Ishikawa (cell line): ENCODE results near the gene PPP4R3B.

Source experiments
- CEBPB ChIP-seq: IDR thresholded peaks from 2 replicates; pipeline ENCODE4 v1.6.1; 2012
- CREB1 ChIP-seq: IDR thresholded peaks from 2 replicates; pipeline ENCODE4 v1.6.1; 2012; ENCODE audit warnings: low read depth
- EGR1 ChIP-seq: IDR thresholded peaks from 2 replicates; pipeline ENCODE4 v1.6.1; 2012
- EP300 ChIP-seq: IDR thresholded peaks from 2 replicates; pipeline ENCODE4 v1.6.1; 2012; ENCODE audit warnings: borderline replicate concordance
- FOXM1 ChIP-seq: IDR thresholded peaks from 2 replicates; pipeline ENCODE4 v1.6.1; 2012; ENCODE audit warnings: low read depth, borderline replicate concordance
- MAX ChIP-seq: IDR thresholded peaks from 2 replicates; pipeline ENCODE4 v1.6.1; 2012
- NFIC ChIP-seq: IDR thresholded peaks from 2 replicates; pipeline ENCODE4 v1.6.1; 2012
- RAD21 ChIP-seq: IDR thresholded peaks from 2 replicates; pipeline ENCODE4 v1.6.1; 2012; ENCODE audit warnings: low read depth
- REST ChIP-seq: IDR thresholded peaks from 2 replicates; pipeline ENCODE4 v1.6.1; 2012; ENCODE audit warnings: low read depth, mild to moderate bottlenecking
- TAF1 ChIP-seq: IDR thresholded peaks from 2 replicates; pipeline ENCODE4 v1.6.1; 2012; ENCODE audit warnings: low read depth, mild to moderate bottlenecking
- TCF12 ChIP-seq: IDR thresholded peaks from 2 replicates; pipeline ENCODE4 v1.6.1; 2012; ENCODE audit warnings: low read depth
- TEAD4 ChIP-seq: IDR thresholded peaks from 2 replicates; pipeline ENCODE4 v1.6.1; 2012
- YY1 ChIP-seq: IDR thresholded peaks from 2 replicates; pipeline ENCODE4 v1.6.1; 2012; ENCODE audit warnings: low read depth
- ZBTB7A ChIP-seq: IDR thresholded peaks from 2 replicates; pipeline ENCODE4 v1.6.1; 2012; ENCODE audit warnings: low read depth
- TF ChIP-seq, protein P1 (sequence below): IDR thresholded peaks from 2 replicates; pipeline ENCODE4 v1.6.1; 2012

PPP4R3B gene

DNA sequence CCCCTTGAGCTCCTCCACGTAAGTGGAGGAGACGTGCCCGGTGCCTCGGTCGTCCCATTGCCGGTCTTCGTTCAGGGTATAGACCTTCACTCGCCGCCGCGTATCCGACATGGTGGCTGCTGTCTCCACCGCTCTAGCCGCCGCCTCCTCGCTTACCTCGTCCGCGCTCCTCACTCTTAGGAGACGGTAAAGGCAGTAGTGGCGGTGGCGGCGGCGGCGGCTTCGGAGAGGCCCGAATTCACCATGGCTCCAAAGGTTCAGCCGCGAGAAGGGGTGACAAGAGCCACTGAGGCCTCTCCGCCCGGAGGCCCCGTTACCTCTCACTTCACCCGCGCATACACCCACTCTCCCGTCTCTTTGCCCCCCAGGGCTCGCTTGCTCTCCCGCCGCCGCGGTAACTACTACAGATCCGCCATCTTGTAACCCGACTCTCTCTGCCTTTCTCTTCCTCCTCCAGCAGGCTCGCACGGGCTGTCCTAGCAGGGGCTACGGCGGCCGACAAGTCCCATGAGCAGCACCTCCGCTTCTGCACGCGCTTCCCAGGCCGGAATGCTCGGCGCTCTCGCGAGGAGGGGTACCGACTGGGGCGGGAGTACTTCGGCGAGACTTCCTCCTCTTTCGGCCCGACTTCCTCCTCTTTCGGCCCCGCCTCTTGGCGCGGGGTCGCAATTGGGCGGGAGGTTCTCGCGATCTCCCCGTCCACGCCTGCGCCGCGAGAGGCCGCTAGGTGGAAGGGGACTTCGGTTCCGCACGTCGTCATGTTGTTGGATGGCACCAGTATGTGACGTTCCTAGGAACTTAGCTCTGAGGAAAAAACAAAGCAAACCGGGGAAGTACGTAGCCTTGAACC lies at the start of gene PPP4R3B:
TSS of gene PPP4R3B (minus strand) at position 448 of the 850 bp plus-strand sequence. CDS start at position 111, 337 bp downstream.
- TF ChIP-seq MAX (peak; percentile 91), TAF1 (peak; percentile 92), TCF12 (peak; percentile 74), RAD21 (no peak), REST (no peak), ZBTB7A (no peak), TEAD4 (peak; percentile 82), EGR1 (peak; percentile 15; the same call in 1 of the 2 replicates), NFIC (peak; percentile 72), EP300 (peak; percentile 37; the same call in 1 of the 2 replicates), FOXM1 (no peak), CEBPB (no peak; the same call in 1 of the 2 replicates), YY1 (peak; percentile 93), CREB1 (peak; percentile 55; the same call in 1 of the 2 replicates)
- TF ChIP-seq, protein P1, sequence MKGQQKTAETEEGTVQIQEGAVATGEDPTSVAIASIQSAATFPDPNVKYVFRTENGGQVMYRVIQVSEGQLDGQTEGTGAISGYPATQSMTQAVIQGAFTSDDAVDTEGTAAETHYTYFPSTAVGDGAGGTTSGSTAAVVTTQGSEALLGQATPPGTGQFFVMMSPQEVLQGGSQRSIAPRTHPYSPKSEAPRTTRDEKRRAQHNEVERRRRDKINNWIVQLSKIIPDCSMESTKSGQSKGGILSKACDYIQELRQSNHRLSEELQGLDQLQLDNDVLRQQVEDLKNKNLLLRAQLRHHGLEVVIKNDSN: peak; percentile 58

DNA sequence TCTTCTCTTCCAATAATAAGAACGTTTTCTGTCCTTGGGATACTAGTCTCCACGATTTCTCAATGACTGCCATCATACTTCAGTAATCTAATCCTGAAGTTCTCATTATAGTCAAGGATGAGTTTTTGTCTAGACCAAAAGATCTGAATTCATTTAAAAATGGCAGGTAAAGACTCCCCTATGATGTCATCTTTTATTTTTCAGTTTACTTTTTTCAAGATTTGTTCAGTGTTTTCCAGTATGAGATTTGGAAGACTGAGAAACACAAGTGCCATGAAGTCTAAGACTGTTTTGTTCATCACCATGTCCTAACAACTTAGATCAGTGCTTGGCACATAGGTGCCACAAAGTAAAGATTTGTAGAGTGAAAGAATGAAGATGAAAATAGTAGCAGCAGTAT lies 35.8 kb upstream of the PPP4R3B start:
- TF ChIP-seq RAD21 (no peak), TAF1 (no peak), NFIC (no peak), TEAD4 (no peak), CEBPB (no peak), ZBTB7A (no peak), TCF12 (no peak), EP300 (no peak), REST (no peak), MAX (no peak), YY1 (no peak), CREB1 (no peak), EGR1 (no peak), FOXM1 (no peak)
- TF ChIP-seq, protein P1: no peak

- TF ChIP-seq MAX (no peak), EGR1 (no peak), YY1 (no peak), ZBTB7A (no peak), NFIC (no peak), TAF1 (no peak), TCF12 (no peak), CREB1 (no peak), EP300 (no peak), CEBPB (no peak), FOXM1 (no peak), RAD21 (no peak), TEAD4 (no peak), REST (no peak)
- TF ChIP-seq, protein P1: no peak
Measured at GRCh38 chr2:55649211-55649610, 31.8 kb upstream of the PPP4R3B start.
